Suppressor macrophage treated with lipopolysaccharide for 4 hours (primary cell): ENCODE data around the gene TFE3.

Source experiments
- DNase-seq: peaks from one replicate; pipeline ENCODE4 v3.0.0-alpha.2; 2020

TFE3 gene

DNA sequence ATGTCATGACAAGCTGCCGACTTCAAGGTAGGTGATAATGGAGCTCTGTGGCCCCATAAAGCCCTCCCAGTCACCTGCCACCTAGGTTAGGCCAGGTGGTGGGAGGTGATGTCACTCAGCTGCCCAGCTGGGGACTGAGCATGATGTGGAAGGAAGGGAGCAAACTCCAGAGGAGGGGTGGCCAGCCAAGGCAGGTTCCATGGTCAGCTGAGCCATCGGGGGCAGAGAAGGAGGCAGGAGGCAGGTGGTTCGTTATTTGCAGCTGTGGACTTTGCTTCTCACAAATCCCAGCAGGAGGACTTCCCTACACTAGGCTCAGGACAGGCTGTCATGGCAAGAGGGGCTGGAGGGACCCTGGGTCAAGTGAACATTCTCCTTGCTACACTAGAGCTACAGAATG is 17.8 kb upstream of the TFE3 start:
- DNase-seq: no peak

DNA sequence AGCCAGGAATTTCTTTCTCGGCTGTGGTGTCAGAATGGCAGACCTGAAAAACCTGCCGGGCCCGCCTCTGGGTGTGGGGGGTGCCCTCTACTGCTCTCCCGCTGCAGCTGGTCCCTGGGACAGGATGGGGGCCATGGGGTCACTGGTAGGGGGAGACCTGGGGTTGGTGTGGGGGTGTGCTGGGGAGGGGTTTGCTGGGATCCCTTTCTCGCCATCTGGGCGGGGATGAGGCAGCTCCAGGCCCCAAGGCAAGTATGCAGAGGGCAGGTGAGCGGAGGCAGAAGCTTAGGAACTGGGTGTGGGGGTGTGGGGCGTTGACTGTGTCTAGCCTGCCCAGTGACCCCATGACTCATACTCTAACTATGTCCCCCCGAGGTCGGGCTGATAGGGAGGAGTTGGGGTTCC is 16.5 kb upstream of the TFE3 start:
- DNase-seq: no peak

DNA sequence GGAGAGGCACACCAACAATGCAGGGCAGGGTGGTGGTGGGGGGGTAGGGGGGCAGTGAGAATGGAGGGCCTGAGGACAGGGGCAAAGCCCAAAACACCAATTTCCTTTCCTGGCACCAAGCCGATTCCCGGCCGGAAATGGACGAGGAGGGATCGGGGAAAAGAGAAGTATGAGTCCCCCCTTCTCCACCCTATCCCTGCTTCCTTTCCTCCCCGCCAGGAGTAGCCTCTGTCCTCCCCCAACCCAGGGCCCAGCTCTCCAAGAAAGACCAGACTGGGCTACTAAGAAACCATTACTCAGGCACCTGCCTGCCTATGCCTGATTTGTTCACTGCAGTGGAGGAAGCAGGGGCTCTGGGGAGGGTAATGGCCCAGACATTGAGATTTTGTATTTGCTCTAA is 16.0 kb upstream of the TFE3 start:
- no peak for DNase-seq

DNA sequence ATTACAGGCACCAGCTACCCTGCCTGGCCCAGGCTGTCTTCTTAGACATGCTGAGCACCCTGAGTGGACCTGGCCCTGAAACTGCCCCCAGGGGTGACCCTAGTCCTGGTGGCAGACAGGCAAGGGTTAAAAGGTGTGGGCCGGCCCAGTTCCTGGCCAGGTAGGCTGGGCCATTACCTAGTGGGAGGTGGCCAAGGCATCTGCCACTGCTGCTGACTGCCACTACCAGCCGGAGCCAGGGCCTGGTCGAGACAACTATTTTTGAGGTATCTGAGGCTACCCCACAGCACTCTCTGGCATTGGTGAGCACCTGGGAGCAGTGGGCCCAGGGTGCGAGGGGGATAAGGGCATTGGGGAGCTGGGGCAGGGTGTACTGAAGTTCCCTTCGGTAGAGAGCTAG is 15.6 kb upstream of the TFE3 start, which contains the start of gene CCDC120:
Gene CCDC120, plus strand, starts transcription at position 206 of the 400 bp plus-strand sequence. CDS start 3,043 bp downstream, outside the sequence.
- no peak for DNase-seq

DNA sequence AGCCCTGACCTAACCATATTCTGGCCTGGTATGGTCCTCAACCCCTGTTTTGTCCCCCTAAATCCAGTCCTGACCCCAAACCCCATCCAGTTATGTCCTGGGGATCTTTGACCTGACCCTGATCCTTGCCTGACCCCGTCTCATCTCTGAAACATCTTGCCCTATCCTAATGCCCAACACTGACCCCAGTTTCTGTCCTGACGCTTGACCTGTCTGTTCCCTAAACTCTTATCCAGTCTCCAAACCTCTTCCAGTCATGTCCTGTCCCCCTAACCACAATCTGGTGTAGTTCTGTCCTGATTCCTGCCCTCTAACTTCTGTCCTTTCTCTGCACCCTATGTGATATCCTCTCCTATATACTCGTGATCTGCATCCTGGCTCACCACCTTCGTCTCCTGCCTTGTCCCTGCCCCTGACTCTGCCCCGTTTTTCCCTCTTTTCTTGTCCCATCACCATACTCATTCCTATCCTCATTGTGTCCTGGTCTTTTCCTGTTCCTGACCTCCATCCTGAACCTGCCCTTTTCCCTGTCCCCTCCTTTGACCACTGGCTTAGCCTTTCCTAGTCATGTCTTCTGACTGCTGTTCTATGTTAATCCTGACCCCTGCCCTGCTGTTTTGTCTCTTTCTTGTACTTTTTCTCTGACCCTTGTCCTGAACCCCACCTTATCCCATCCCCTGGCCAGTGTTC is 11.1 kb upstream of the TFE3 start:
- DNase-seq: no peak

DNA sequence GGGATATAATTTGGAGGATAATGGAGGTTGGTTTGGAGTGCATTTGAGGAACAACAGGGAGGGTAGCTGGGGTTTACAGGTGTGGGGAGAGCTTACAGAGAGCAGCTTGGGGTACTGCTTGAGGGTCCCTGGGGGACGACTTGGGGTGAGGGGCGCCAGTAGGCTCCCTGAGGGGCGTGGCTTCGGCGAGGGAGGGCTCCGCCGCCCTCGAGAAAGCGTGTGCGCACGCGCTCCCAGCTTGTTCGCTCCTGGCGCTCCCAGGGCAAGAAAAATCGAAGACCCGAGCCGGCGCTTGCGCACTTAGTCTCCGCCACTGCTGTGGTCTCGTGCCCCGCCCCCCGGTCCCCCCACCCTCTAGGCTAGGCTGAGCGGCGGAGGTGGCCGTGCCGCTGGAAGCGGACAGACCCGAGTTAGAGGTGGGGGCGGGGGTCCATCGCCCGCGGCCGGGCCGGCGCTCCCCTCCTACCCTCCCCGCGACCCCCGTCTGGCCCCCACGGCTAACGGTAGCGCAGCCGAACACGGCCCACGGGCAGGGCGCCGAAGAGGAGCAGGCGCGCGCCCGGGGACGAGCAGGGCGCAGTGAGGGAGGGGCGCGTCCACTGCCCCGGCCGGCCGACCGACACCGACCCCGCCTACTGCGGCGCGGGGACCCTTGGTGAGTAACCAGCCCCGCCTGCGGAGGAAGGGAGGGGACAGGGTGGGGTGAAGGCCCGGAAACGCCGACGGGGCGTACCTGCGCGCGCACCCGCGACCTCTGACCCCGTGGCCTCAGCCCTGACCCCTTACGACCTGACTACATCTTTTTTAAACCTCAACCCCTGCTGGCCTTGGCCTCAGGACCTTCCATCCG is 10.3 kb upstream of the TFE3 start:
- peak; percentile 34 for DNase-seq

DNA sequence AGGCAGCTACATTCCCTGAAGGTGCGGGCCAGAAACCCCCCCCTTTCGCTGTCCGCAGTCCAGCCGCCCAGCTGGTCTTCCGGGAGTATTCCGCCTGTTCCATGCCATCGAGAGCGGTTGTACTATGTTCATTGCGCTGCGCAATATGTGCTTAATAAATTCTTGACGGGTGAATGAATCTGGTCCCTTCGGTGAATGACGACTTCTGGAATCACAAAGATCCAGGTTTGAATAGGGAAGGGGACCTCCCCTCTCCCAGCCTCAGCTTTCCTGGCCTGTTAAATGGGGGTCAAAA is 777 bp upstream of the TFE3 start:
- DNase-seq: no peak

DNA sequence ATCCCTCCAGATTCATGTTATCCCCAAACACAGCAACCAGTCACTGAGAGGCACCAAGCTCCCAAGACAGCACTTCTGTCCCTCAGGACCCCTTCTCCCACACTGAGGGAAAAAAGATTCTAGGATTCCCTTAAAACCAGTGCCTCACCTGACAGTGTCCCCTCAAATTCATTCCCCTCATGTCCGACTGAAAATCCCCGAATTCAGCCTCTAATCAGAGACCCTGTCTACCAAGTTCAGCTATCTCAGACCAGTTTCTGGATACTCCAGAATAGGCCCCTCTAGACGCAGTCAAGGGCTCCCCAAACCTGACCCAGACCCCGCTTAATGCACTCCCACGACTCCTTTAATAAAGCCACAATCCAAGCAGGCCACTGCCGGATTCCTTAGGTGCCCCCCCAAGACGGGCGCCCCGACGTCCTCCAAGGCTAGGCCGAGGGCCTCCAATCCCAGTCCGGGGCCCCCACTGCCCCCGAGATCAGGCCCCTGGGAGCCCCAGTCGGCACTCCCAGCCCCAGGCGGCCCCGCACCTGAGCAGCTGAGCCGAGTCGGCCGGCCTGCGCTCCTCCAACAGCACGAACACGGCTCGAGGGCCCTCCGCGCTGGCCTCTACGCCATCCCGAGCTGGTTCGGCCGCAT is 457 bp downstream of the TFE3 start:
- DNase-seq: no peak

DNA sequence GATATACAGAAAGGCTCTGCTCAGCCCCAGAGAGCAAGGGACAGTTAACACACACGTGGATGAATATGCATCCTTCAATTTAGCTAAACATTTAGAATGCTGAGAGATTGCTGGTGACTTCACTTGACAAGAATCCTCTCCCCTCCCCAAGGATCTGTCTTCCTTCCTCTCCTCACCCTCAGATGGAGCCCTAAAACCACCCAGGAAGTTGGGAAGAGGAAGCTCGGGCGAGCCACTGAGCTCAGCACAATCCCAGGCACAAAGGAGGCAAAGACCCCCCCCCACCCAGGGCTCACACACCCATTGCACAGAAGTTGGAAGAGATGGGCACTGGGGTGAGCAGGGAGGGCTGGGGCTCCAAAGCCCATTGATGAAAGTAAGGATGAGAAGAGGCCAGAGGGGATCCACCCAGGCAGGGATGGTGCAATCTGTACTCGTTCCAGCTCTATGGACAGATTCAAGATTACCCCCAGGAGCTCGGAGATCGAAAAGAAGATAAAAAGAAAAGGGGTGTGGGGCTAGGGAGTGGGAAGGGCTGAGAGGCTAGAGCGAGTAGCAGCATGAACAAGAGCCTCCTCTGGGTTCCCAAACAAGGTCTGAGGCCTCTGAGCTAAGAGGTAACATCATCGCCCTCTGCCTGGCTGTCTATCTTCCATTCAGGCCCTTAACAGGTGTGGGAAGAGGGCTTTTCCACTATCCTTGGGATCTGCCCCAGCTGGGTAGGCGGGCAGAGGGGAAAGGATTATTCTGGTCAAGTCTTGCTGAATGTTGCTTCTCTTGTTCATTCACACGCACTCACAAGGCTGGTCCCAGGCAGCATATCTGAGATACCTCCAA is 1.2 kb downstream of the TFE3 start:
- peak; percentile 18 for DNase-seq

DNA sequence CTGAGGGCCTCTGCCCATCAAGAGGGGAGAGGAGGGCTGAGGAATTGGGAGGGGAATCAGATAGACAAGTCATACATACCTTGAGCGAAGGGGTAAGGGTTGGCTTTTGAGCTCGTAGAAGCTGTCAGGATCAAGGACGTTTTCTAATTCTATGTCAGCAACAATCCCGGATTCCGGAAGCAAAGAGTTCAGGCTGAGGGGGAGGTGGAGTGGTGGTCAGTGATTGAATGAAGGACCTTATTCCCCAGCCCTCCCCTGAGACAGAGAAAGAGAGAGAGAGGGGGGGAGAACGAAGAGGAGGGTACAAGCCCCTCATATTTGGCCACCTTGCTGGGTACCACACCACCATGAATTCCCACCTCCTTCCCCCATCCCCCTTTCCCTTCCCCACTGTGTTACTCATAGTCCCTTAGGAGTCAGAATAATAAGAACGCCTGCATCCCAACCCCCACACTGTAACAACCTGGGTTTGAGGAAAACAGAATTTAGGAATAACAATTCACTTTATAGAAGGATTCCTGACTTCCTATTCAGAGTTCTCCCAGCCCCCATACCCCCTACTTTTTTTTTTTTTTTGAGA is 2.7 kb downstream of the TFE3 start:
- no peak for DNase-seq

DNA sequence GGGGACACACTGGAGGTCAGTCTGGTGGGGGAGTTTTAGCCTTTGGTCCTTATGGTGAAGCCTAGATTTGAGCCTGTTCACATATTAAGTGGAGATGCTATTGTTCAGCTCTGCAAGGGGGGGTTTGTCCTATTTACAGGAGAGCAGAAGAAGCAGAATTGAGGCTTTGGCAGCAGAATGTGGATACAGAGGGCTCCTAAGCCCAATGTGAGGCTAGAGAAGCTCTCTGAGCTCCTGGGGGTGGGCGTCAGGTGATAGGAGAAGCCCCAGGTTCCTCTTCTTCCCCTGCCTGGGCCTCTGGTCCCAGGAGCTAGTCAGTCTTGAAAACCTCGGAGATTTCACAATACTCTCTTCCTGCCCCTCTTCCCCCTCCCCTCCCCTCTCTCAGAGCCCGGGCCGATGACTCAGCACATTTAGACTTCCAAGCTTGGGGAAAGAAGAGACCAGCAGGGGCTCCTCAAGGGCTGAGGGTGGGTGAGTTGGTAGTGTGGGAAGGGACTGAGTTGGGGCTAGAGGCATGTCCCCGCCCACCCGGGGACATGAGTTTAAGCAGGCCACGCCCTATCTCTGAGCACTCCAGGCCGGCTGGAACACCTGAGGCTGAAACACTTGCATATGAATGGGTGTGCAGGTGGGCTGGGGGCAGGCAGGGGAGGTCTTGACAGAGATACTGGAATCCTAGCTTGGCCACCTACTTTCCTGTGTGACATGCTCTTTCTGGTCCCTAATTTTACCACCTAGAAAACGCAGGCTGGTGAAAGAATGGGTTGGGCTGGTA is 3.4 kb downstream of the TFE3 start:
- peak; percentile 79 for DNase-seq

DNA sequence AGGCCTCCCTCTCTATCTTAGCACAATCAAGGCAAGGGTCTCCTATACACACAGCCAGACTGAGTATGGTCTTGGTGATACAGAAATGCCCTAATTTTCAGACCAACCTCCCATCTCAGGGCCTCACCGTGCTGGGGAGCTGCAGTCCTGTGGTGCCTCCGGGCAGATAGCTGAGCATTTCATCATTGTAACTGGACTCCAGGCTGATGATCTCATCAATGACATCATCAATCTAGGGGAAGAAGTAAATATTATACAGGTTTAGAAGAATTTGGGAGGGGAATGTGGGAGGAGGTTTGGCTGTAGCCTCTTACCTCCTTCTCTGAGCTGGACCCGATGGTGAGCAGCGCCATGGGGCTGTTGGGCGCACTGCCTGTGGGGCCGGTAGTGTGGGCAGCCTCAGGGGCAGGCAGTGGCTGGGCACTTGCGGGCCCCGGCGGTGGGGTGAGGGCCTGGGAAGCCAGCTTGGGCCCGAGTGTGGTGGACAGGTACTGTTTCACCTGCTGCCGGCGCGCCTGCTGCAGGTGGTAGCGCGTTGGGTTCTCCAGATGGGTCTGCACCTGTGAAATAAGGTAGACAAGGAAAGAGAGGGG is 5.2 kb downstream of the TFE3 start:
- peak; percentile 14 for DNase-seq

DNA sequence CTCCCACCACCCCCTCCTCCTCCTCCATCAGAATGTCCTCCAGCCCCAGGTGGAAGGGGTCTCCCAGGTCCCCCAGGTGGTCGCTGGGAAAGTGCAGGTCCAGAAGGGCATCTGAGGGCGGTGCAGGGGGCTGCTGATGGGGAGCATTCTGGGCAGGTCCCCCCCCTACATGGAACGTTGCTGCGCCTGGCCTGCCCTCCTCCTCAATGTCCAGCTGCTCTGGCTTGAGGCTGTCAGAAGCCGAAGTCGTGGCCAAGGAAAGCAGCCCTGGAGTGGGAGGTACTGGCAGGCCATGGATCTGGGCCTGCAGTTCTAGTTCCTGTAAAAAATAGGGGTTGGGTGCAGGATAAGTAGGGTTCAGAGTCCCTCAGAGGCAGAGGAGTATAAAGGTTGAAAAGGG is 12.9 kb downstream of the TFE3 start:
- DNase-seq: no peak

DNA sequence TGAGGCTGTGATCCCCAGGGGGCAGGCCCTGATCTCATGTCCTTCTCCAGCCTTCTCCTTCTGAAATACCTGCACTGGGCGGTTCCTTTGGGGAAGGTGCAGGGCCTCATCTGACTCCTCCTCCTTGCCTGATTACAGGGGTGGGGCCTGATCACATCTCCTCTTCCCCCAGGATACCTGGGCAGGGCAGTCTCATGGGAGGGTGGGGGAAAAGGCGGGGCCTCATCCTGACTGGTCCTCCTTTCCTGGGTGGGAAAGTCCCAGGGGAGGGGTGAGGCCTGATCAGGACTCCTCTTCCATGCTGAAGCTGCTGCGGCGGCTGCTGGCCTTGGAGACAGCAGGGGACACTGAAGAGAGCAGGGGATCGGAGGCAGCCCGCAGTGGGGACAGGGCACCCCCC is 13.3 kb downstream of the TFE3 start:
- no peak for DNase-seq

DNA sequence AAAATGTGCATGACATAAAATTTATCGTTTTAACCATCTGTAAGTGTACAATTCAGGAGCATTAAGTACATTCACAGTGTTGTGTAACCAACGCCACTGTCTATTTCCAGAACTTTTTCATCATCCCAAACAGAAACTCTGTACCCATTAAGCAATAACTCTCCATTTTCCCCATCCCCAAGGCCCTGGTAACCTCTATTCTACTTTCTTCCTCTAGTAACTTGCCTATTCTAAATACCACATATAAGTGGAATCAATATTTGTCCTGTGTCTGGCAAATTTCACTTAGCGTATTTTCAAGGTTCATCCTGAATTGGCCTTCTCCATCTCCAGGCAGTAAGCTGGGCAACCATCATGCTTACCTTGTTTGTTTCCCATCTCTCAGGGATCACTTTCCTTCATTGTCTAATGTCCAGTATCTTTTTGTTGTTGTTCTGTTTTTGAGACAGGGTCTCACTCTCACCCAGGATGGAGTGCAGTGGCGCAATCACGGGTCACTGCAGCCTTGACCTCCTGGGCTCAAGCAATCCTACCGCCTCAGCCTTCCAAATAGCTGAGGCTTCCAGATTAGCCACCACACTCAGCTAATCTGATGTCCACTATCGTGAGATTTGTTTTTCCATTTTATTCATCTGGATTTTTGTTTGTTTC is 23.4 kb downstream of the TFE3 start:
- peak; percentile 7 for DNase-seq

DNA sequence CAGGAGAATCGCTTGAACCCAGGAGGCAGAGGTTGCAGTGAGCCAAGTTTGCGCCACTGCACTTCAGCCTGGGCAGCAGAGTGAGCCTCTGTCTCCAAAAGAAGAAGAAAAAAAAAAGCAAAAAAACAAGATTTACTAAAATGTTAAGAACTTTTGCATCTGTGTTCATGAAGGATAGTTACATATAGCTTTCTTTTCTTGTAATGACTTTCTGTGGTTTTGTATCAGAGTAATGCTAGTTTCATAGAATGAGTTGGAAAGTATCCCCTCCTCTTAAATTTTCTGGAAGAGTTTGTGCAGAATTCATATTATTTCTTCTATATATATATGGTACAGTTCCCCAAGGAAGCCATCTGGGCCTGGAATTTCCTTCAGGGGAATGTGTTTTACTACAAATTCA is 24.1 kb downstream of the TFE3 start:
- no peak for DNase-seq

DNA sequence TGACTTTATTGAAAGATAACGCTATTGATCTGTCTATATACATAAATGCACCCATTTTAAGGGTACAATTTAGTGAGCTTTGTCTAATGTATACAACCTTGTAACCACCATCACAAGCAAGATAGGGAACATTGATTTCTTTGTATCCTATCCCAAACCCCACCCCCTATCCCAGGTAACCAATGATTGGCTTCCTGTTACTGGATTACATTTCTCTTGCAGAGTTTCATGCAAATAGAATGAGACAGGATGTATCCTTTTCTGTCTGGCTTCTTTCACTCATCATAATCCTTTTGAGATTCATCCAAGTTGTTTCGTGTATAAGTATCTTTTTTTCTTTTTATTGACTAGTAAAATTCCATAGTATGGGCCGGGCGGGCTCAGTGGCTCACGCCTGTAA is 39.5 kb downstream of the TFE3 start:
- DNase-seq: no peak

DNA sequence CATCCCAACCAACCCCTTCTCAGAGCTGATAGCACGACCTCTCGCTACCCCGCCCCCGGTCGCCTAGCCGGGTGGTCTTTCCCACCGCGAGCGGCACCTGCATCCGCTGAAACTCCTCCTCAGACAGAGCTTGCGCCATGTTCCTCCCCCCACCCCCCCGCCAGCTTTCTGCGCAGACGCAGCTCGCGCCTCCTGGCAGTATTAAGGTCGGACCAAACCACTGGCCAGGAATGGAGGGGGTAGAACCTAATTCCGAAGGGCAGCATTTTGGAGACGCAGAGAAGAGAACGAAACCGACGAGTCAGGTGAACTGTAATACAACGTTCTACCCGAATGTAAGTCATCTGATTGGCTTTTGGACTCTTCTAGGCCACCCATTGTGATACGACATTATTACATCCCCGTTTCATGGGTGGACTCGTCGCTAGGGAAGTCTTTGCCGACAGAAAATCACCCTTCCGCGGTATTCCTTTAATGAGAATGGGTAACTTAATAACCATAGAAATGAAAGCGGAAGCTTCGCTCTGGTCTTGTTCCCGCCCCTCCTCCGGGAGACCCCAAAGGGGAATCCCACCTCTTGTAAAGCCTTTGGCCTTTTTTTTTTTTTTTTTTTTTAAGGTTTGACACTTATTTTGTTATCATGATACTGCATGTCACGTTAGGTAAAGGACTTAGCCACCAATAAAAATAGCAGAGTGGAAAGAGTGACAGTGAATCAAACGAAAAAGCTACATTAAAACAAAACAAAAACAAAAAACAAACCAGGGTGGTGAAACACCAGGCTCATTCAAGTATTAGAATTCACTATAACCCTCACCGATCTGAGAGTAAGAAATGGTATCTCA is 40.8 kb downstream of the TFE3 start, which contains the start of gene GRIPAP1:
Gene GRIPAP1, minus strand, starts transcription at position 174 of the 845 bp plus-strand sequence. Its CDS starts 35 bp downstream, at position 139.
- DNase-seq: peak; percentile 90

DNA sequence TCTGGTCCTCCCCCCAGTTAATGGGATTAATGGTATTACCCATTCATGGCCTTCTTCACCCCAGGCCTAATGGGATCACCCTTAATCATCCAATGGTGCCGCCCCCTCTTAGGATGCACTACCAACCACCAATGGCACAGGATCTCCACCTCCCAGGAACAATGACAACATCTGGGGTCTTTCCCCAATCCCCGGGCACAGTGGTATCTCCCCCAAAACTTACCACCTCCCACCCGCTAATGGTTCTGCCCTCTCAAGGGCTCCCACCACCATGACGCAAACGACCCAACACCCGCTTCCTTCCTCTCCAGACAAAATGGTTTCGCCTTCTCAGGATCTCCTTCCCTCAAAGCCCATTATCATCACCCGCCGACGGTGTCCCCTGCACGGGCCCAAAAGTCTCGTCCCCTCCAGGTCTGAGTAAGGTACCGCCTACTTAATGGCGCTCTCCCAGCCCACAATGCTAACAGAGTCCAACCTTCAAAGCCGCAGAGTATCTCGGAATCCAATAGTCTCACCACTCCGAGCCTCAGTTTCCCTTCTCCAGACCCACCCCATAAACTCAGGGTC is 41.6 kb downstream of the TFE3 start:
- peak; percentile 77 for DNase-seq
